Smooth muscle cell (in vitro differentiated cells): Measurements from ENCODE around the gene TEX11. TPM values are rescaled to one million over a fixed set of nuclear protein-coding genes. Genes with fewer than 3 reads are reported as not detected.
A peak's percentile ranks its signal among the peaks of the same experiment; 100 is the strongest.

Experiments
- DNase-seq: peaks from one replicate; lab custom pipeline; 2025; ENCODE audit not compliant: unreplicated experiment; lab: John Stamatoyannopoulos, UW
- H2AFZ ChIP-seq: fragments of 200-600 bp; sonication (generic); 2 replicates; pipeline ENCODE4 v1.6.0; 2016; ENCODE audit warnings: antibody characterized with exemption, low read depth, mild to moderate bottlenecking
- H3F3A ChIP-seq: fragments of 200-600 bp; sonication (generic); 2 replicates; pipeline ENCODE4 v1.6.0; 2017; ENCODE audit warnings: antibody characterized with exemption, low read depth
- H3K27ac ChIP-seq: fragments of 200-600 bp; sonication (generic); 2 replicates; pipeline ENCODE4 v1.5.1; 2016; ENCODE audit warnings: low read depth, mild to moderate bottlenecking
- H3K27me3 ChIP-seq: fragments of 200-600 bp; sonication (generic); 2 replicates; pipeline ENCODE4 v1.6.1; 2016; ENCODE audit warnings: low read depth, mild to moderate bottlenecking
- H3K36me3 ChIP-seq: fragments of 200-600 bp; sonication (generic); 2 replicates; pipeline ENCODE4 v1.5.1; 2016; ENCODE audit warnings: low read depth
- H3K4me1 ChIP-seq: fragments of 200-600 bp; sonication (generic); 2 replicates; pipeline ENCODE4 v1.5.1; 2016; ENCODE audit warnings: low read depth
- H3K4me2 ChIP-seq: fragments of 200-600 bp; sonication (generic); 2 replicates; pipeline ENCODE4 v1.6.0; 2016; ENCODE audit warnings: mild to moderate bottlenecking
- H3K4me3 ChIP-seq: fragments of 200-600 bp; sonication (generic); 2 replicates; pipeline ENCODE4 v1.5.1; 2016; ENCODE audit warnings: mild to moderate bottlenecking
- H3K79me2 ChIP-seq: fragments of 200-600 bp; sonication (generic); 2 replicates; pipeline ENCODE4 v1.6.0; 2016; ENCODE audit warnings: low read depth, mild to moderate bottlenecking
- H3K9ac ChIP-seq: fragments of 200-600 bp; sonication (generic); 2 replicates; pipeline ENCODE4 v1.6.0; 2016; ENCODE audit warnings: low read depth
- H3K9me3 ChIP-seq: fragments of 200-600 bp; sonication (generic); replicated peaks from 2 replicates; pipeline ENCODE4 v1.5.1; 2016; ENCODE audit warnings: low read depth
- H4K20me1 ChIP-seq: fragments of 200-600 bp; sonication (generic); 2 replicates; pipeline ENCODE4 v1.6.0; 2016; ENCODE audit warnings: low read depth
- WGBS: methylation state at CpG from one replicate; pipeline ENCODE4 v1.1.7; 2016; ENCODE audit warnings: low lambda C conversion rate; 5-methylcytosine and 5-hydroxymethylcytosine counted together
- polyA plus RNA-seq: library from polyadenylated mRNA; unstranded; fragments of >200 nt; fragmentation: Nextera tagmentation; extraction: Ambion mirVana; gene quantifications from 2 replicates; pipeline ENCODE4 v1.2.1, GENCODE V29; 2016
- total RNA-seq: library from RNA; depleted of rRNA; stranded (reverse); fragments of >200 nt; gene quantifications from 2 replicates; pipeline ENCODE4 v1.2.3, GENCODE V29; 2014
- TF ChIP-seq, protein P1 (sequence below): fragments of 200-600 bp; sonication (generic); IDR thresholded peaks from 2 replicates; pipeline ENCODE4 v1.5.1; 2017; ENCODE audit warnings: borderline replicate concordance, mild to moderate bottlenecking, antibody characterized with exemption; ENCODE audit not compliant: insufficient read depth, poor library complexity, severe bottlenecking

TEX11 gene
- total and polyA plus RNA-seq, 2 experiments from 2014 or later, result 0.40 to 1.2 TPM

DNA sequence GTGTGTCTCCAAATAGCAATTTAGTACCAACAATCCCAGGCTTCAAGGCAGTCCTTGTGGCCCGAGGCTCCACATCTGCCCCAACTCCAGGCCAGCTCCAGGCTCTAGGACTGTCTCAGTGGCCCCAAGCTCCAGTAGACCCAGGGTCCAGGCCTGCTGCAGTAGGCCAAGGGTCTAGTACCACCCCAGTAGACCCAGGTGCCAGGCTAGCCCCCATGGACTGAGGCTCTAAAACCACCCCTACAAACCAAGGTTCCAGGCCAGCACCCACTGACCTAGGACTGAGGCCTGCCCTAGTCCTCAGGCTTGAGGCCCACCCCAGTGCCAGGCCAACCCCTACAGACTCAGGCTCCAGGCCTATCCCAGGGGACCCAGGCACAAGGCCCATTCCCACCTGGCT is 272.3 kb downstream of the TEX11 start:
- Histone ChIP-seq H4K20me1 (no peaks in the 10 kb centered on the region), H3K4me2 (no peak overlapping the region), H3K9ac (no peak overlapping the region), H3K27ac (no peak overlapping the region), H3K36me3 (no peaks in the 10 kb centered on the region), H3K4me3 (no peak overlapping the region), H3F3A (no peaks in the 10 kb centered on the region), H3K27me3 (no peaks in the 10 kb centered on the region), H3K4me1 (no peaks in the 10 kb centered on the region), H3K79me2 (no peaks in the 10 kb centered on the region), H3K9me3 (no peaks in the 10 kb centered on the region), H2AFZ (no peak overlapping the region)
- TF ChIP-seq, protein P1, sequence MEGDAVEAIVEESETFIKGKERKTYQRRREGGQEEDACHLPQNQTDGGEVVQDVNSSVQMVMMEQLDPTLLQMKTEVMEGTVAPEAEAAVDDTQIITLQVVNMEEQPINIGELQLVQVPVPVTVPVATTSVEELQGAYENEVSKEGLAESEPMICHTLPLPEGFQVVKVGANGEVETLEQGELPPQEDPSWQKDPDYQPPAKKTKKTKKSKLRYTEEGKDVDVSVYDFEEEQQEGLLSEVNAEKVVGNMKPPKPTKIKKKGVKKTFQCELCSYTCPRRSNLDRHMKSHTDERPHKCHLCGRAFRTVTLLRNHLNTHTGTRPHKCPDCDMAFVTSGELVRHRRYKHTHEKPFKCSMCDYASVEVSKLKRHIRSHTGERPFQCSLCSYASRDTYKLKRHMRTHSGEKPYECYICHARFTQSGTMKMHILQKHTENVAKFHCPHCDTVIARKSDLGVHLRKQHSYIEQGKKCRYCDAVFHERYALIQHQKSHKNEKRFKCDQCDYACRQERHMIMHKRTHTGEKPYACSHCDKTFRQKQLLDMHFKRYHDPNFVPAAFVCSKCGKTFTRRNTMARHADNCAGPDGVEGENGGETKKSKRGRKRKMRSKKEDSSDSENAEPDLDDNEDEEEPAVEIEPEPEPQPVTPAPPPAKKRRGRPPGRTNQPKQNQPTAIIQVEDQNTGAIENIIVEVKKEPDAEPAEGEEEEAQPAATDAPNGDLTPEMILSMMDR, result no peak
- no peak for DNase-seq
- 75% methylated on average over 1 of the region's 1 CpG for WGBS

DNA sequence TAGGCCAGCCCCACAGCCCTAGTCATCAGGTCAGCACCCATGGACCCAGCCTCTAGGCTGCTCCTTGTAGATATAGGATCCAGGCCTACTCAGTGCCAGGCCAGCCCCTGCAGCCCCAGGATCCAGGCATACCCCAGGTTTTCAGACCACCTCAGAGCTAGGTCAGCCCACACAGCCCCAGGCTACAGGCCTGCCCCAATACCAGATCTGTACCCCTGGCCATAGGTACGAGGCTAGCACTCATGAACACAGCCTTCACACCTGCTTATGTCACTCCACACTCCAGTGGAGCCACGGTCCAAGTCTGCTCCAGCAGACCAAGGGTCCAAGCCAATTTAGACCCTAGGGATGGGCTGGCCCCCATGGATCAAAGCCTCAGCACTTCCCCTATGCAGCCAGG is 272.8 kb downstream of the TEX11 start:
- no peak overlapping the region for H3K4me3 ChIP-seq
- no peak overlapping the region for H3K9ac ChIP-seq
- H3K36me3 ChIP-seq, result no peaks in the 10 kb centered on the region
- whole genome bisulfite sequencing, result 79% methylated on average over 2 of the region's 2 CpGs
- H3K9me3 ChIP-seq, result no peaks in the 10 kb centered on the region
- no peaks in the 10 kb centered on the region for H3F3A ChIP-seq
- no peak for DNase-seq
- H3K27me3 ChIP-seq, result no peaks in the 10 kb centered on the region
- no peak overlapping the region for H3K27ac ChIP-seq
- no peak overlapping the region for H2AFZ ChIP-seq
- TF ChIP-seq, protein P1, result no peak
- H3K4me2 ChIP-seq, result no peak overlapping the region
- no peaks in the 10 kb centered on the region for H4K20me1 ChIP-seq
- no peaks in the 10 kb centered on the region for H3K79me2 ChIP-seq
- no peaks in the 10 kb centered on the region for H3K4me1 ChIP-seq

DNA sequence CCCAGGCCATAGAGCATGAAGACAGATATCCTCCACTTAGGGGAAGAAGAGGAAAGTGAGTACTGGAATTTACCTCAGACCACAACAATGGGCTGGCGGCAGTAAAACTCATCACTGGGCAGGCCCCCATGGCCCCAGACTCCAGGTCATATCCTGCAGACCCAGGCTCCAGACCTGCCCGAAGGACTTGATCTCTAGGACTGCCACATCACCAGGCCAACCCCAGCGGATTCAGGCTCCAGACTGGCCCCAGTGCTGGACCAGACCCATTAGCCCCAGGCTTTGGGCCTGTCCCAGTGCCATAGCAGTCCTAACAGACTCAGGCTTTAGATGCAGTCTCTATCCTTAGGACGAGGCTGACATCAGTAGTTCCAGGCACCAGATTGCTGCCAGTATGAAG is 273.3 kb downstream of the TEX11 start:
- H4K20me1 ChIP-seq, result no peaks in the 10 kb centered on the region

DNA sequence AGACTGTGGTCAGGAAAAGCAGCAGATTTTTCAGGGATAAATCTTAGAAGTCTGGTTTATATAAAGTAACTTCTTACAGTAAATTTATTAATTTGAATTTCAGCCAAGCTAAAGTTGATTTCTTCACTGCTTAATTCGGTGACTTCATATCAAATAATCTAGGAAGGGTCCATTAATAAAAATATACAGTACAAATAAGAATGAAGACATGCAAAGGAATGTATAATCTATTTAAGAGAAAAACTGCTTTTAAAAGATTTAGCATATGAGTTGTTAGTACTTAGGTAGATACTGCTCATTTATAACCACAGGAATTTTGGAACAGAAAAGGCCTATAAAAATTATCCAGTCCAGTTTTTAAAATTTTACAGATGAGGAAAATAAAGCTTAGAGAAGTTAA is 286.8 kb downstream of the TEX11 start:
- TF ChIP-seq, protein P1, result no peak
- H3K9ac ChIP-seq, result no peak overlapping the region
- no peak overlapping the region for H3K4me3 ChIP-seq
- H3K36me3 ChIP-seq, result no peaks in the 10 kb centered on the region
- H3K4me2 ChIP-seq, result peak overlapping the region; percentile 19
- no peak overlapping the region for H2AFZ ChIP-seq
- no peaks in the 10 kb centered on the region for H4K20me1 ChIP-seq
- no peaks in the 10 kb centered on the region for H3K79me2 ChIP-seq
- H3K9me3 ChIP-seq, result peaks cover 3% of the 10 kb centered on the region
- no peak for DNase-seq
- H3F3A ChIP-seq, result no peaks in the 10 kb centered on the region
- H3K27ac ChIP-seq, result no peak overlapping the region
- no peaks in the 10 kb centered on the region for H3K27me3 ChIP-seq
- H3K4me1 ChIP-seq, result no peaks in the 10 kb centered on the region
- 65% methylated on average over 1 of the region's 1 CpG for WGBS

More for the DNA sequence above, 273.3 kb downstream of the TEX11 start:
- no peak overlapping the region for H3K4me3 ChIP-seq
- no peaks in the 10 kb centered on the region for H3K36me3 ChIP-seq
- H3K27ac ChIP-seq, result no peak overlapping the region
- no peaks in the 10 kb centered on the region for H3K4me1 ChIP-seq
- H2AFZ ChIP-seq, result no peak overlapping the region
- H3K9ac ChIP-seq, result no peak overlapping the region
- no peaks in the 10 kb centered on the region for H3K79me2 ChIP-seq
- H3K9me3 ChIP-seq, result no peaks in the 10 kb centered on the region
- no peak overlapping the region for H3K4me2 ChIP-seq
- no peak for DNase-seq
- H3K27me3 ChIP-seq, result no peaks in the 10 kb centered on the region
- WGBS, result 64% methylated on average over 4 of the region's 4 CpGs
- no peaks in the 10 kb centered on the region for H3F3A ChIP-seq
- TF ChIP-seq, protein P1, result no peak
